Measurements from ENCODE around the gene DIMT1. TPM values are rescaled to one million over a fixed set of nuclear protein-coding genes. Genes with fewer than 3 reads are reported as not detected.

Gene DIMT1
- total and polyA plus RNA-seq, 2 of the 4 experiments (the other 2 are of a cell fraction) = 27.5 to 46.4 TPM

- H2AFZ ChIP-seq (replicated peaks; ENCODE audit: low read length, poor library complexity) = no peak overlapping the region
- no peak overlapping the region for H2BK15ac ChIP-seq (ENCODE audit: low read depth, low read length)
- no peak overlapping the region for H3K56ac ChIP-seq (ENCODE audit: extremely low read depth, insufficient read depth, low read length)
- dilution Hi-C loops (cut with HindIII; ENCODE audit: low sequenced_read_pairs, unreplicated experiment) = no loop called here
- H3K4me1 ChIP-seq (ENCODE audit: control insufficient read depth, insufficient read depth, low read length) = no peaks in the 10 kb centered on the region
- H2BK5ac ChIP-seq (ENCODE audit: low read depth, low read length, poor library complexity, severe bottlenecking) = no peak overlapping the region
- CTCF ChIA-PET = no interaction called here
- no peak overlapping the region for H3K14ac ChIP-seq (replicated peaks; ENCODE audit: low read depth, low read length)
- H3K4me2 ChIP-seq (ENCODE audit: low read depth, low read length) = no peak overlapping the region
- no peak overlapping the region for H4K91ac ChIP-seq (ENCODE audit: insufficient read depth, low read depth, low read length)
- H3K27ac ChIP-seq (ENCODE audit: insufficient read depth, low read length) = no peak overlapping the region
- no peak overlapping the region for H4K5ac ChIP-seq (ENCODE audit: low read depth, low read length)
- H2BK120ac ChIP-seq (ENCODE audit: low read depth, low read length) = no peak overlapping the region
- no peak overlapping the region for H2AK5ac ChIP-seq (ENCODE audit: low read depth, low read length)
- H4K8ac ChIP-seq (ENCODE audit: low read depth in 2 of 2, low read length in 2 of 2) = no peak overlapping the region
- TF ChIP-seq, protein P1, sequence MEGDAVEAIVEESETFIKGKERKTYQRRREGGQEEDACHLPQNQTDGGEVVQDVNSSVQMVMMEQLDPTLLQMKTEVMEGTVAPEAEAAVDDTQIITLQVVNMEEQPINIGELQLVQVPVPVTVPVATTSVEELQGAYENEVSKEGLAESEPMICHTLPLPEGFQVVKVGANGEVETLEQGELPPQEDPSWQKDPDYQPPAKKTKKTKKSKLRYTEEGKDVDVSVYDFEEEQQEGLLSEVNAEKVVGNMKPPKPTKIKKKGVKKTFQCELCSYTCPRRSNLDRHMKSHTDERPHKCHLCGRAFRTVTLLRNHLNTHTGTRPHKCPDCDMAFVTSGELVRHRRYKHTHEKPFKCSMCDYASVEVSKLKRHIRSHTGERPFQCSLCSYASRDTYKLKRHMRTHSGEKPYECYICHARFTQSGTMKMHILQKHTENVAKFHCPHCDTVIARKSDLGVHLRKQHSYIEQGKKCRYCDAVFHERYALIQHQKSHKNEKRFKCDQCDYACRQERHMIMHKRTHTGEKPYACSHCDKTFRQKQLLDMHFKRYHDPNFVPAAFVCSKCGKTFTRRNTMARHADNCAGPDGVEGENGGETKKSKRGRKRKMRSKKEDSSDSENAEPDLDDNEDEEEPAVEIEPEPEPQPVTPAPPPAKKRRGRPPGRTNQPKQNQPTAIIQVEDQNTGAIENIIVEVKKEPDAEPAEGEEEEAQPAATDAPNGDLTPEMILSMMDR (conservative IDR thresholded peaks at IDR 0.05; ENCODE audit: low read depth, low read length) = no peak
- TF ChIP-seq BHLHE40 (IDR thresholded peaks at IDR 0.05; ENCODE audit: low read depth, low read length) (no peak), SMC3 (IDR thresholded peaks at IDR 0.05; ENCODE audit: low read depth, low read length) (no peak), MAZ (IDR thresholded peaks at IDR 0.05; ENCODE audit: borderline replicate concordance, low read depth, low read length) (no peak), FOS (IDR thresholded peaks at IDR 0.05; ENCODE audit: low read depth, low read length) (no peak), POLR2A (IDR thresholded peaks at IDR 0.05; ENCODE audit: low read depth, low read length) (no peak), RAD21 (IDR thresholded peaks at IDR 0.05; ENCODE audit: low read length) (no peak), RFX5 (IDR thresholded peaks at IDR 0.05; ENCODE audit: low read depth, low read length) (no peak), RCOR1 (IDR thresholded peaks at IDR 0.05; ENCODE audit: insufficient replicate concordance, low read length) (no peak), MAFK (IDR thresholded peaks at IDR 0.05; ENCODE audit: low read depth, low read length) (no peak), CHD1 (IDR thresholded peaks at IDR 0.05; ENCODE audit: low read depth, low read length) (no peak), NFE2L2 (IDR thresholded peaks at IDR 0.05; ENCODE audit: low read depth, low read length) (no peak), MXI1 (IDR thresholded peaks at IDR 0.05; ENCODE audit: borderline replicate concordance, low read depth, low read length) (no peak), CEBPB (IDR thresholded peaks at IDR 0.05; ENCODE audit: low read depth, low read length) (no peak)
- TF ChIP-seq, protein P2, sequence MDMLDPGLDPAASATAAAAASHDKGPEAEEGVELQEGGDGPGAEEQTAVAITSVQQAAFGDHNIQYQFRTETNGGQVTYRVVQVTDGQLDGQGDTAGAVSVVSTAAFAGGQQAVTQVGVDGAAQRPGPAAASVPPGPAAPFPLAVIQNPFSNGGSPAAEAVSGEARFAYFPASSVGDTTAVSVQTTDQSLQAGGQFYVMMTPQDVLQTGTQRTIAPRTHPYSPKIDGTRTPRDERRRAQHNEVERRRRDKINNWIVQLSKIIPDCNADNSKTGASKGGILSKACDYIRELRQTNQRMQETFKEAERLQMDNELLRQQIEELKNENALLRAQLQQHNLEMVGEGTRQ (IDR thresholded peaks at IDR 0.05; ENCODE audit: low read depth, low read length) = no peak
- TF ChIP-seq, protein P3, sequence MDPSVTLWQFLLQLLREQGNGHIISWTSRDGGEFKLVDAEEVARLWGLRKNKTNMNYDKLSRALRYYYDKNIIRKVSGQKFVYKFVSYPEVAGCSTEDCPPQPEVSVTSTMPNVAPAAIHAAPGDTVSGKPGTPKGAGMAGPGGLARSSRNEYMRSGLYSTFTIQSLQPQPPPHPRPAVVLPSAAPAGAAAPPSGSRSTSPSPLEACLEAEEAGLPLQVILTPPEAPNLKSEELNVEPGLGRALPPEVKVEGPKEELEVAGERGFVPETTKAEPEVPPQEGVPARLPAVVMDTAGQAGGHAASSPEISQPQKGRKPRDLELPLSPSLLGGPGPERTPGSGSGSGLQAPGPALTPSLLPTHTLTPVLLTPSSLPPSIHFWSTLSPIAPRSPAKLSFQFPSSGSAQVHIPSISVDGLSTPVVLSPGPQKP (IDR thresholded peaks at IDR 0.05; ENCODE audit: borderline replicate concordance, low read depth, low read length) = no peak
- no peaks in the 10 kb centered on the region for H4K20me1 ChIP-seq (ENCODE audit: insufficient read depth, low read length)
- no TSS peak for BruUV-seq (replicated peaks)
- H3K18ac ChIP-seq (ENCODE audit: low read depth, low read length) = no peak overlapping the region
- no peak overlapping the region for H3K23ac ChIP-seq (ENCODE audit: low read depth, low read length)
- H3K9me3 ChIP-seq (ENCODE audit: control insufficient read depth, insufficient read depth, low read length) = no peaks in the 10 kb centered on the region
- no peaks in the 10 kb centered on the region for H3K9me1 ChIP-seq (ENCODE audit: insufficient read depth, low read length)
- H3K4me3 ChIP-seq (ENCODE audit: insufficient read depth, low read depth, low read length) = no peak overlapping the region
- POLR2A ChIA-PET (ENCODE audit: unreplicated experiment) = no interaction called here
- no CpG with 5 or more reads among the region's 3 CpGs for WGBS, 2 experiments (ENCODE audit: extremely low coverage in 2 of 2, insufficient read length in 1 of 2)
- H2AK9ac ChIP-seq (replicated peaks; ENCODE audit: low read depth, low read length, poor library complexity) = no peak overlapping the region
- intact Hi-C loops (cut with micrococcal nuclease) = no loop called here
- H3K4ac ChIP-seq (ENCODE audit: low read depth, low read length) = no peak overlapping the region
- H3K9ac ChIP-seq (ENCODE audit: low read depth, low read length) = no peak overlapping the region
- H2BK20ac ChIP-seq (ENCODE audit: low read depth, low read length) = no peak overlapping the region
- in situ Hi-C loops (cut with MboI; ENCODE audit: low sequenced_read_pairs) = no loop called here
- DNase-seq (no peak), ATAC-seq (ENCODE audit: low read depth) (no peak)
- peaks cover 3% of the 10 kb centered on the region in 2 experiments; a peak in 1 of 4 replicates for H3K79me1 ChIP-seq (ENCODE audit: low read depth in 1 of 2, low read length in 2 of 2)
- peaks cover 19% of the 10 kb centered on the region for H3K36me3 ChIP-seq (ENCODE audit: control insufficient read depth, insufficient read depth, low read length)
- H3K27me3 ChIP-seq (ENCODE audit: control insufficient read depth, insufficient read depth, low read length) = no peaks in the 10 kb centered on the region
Observed at GRCh38 chr5:62372600-62372999, 31.1 kb downstream of the DIMT1 start.

Data from IMR-90 (cell line).